BE2C (cell line): ENCODE results near the gene KLF13.

Experiments
- DNase-seq: peaks from one replicate; pipeline ENCODE4 v3.0.0-alpha.2; 2020
- H3K27me3 ChIP-seq: fragments of 250-450 bp; sonication (Bioruptor Pico); 2 replicates; pipeline ENCODE4 v1.5.1; 2020; ENCODE audit warnings: mild to moderate bottlenecking
- H3K36me3 ChIP-seq: fragments of 250-450 bp; sonication (Bioruptor Pico); 2 replicates; pipeline ENCODE4 v1.5.1; 2020; ENCODE audit warnings: mild to moderate bottlenecking
- H3K4me1 ChIP-seq: fragments of 250-450 bp; sonication (Bioruptor Pico); 2 replicates; pipeline ENCODE4 v1.5.1; 2020
- H3K4me3 ChIP-seq: 2 replicates; pipeline ENCODE4 v1.5.1; 2011; ENCODE audit warnings: low read depth, low read length
- H3K9me3 ChIP-seq: fragments of 250-450 bp; sonication (Bioruptor Pico); 2 replicates; pipeline ENCODE4 v1.5.1; 2020
- CTCF ChIP-seq: IDR thresholded peaks from 2 replicates; pipeline ENCODE4 v1.5.1; 2012; ENCODE audit warnings: mild to moderate bottlenecking, low read depth, low read length

Gene KLF13

GRCh38 chr15:31409171-31409570 is 82.5 kb downstream of the KLF13 start:
- Histone ChIP-seq H3K36me3 (no peaks in the 10 kb centered on the region; the same call in 1 of the 2 replicates), H3K4me3 (no peak overlapping the region), H3K4me1 (no peaks in the 10 kb centered on the region), H3K9me3 (0 out of 2 replicates have a peak, but pooled peaks cover 7% of the 10 kb centered on the region), H3K27me3 (no peaks in the 10 kb centered on the region)
- no peak for TF ChIP-seq CTCF
- no peak for DNase-seq

GRCh38 chr15:31412824-31413223 is 86.2 kb downstream of the KLF13 start:
- Histone ChIP-seq H3K4me1 (no peaks in the 10 kb centered on the region), H3K9me3 (0 out of 2 replicates have a peak, but pooled peaks cover 7% of the 10 kb centered on the region), H3K4me3 (no peak overlapping the region), H3K36me3 (no peaks in the 10 kb centered on the region; the same call in 1 of the 2 replicates), H3K27me3 (no peaks in the 10 kb centered on the region)
- TF ChIP-seq CTCF, result no peak
- DNase-seq, result no peak

GRCh38 chr15:31415201-31415600 is 88.6 kb downstream of the KLF13 start:
- H3K9me3 ChIP-seq, result 0 out of 2 replicates have a peak, but pooled peaks cover 4% of the 10 kb centered on the region
- no peaks in the 10 kb centered on the region; the same call in 1 of the 2 replicates for H3K36me3 ChIP-seq
- H3K4me3 ChIP-seq, result no peak overlapping the region
- no peak for DNase-seq
- no peaks in the 10 kb centered on the region for H3K4me1 ChIP-seq
- no peak for TF ChIP-seq CTCF
- H3K27me3 ChIP-seq, result no peaks in the 10 kb centered on the region

- no peaks in the 10 kb centered on the region for H3K36me3 ChIP-seq
- no peak for DNase-seq
- H3K4me3 ChIP-seq, result no peak overlapping the region
- H3K9me3 ChIP-seq, result peaks cover 7% of the 10 kb centered on the region; the same call in 1 of the 2 replicates
- no peaks in the 10 kb centered on the region for H3K27me3 ChIP-seq
- TF ChIP-seq CTCF, result no peak
- H3K4me1 ChIP-seq, result no peaks in the 10 kb centered on the region
Measured at GRCh38 chr15:31419820-31420219, 93.2 kb downstream of the KLF13 start.

GRCh38 chr15:31427411-31427810 is 100.8 kb downstream of the KLF13 start:
- no peak for TF ChIP-seq CTCF
- no peaks in the 10 kb centered on the region for H3K36me3 ChIP-seq
- H3K4me1 ChIP-seq, result no peaks in the 10 kb centered on the region
- no peaks in the 10 kb centered on the region for H3K9me3 ChIP-seq
- H3K4me3 ChIP-seq, result no peak overlapping the region
- no peaks in the 10 kb centered on the region for H3K27me3 ChIP-seq
- DNase-seq, result no peak
